GM18505 (cell line): ENCODE results near the gene SUGCT.

Source experiments
- ATAC-seq: cut with Tn5 transposase; IDR thresholded peaks from one replicate; pipeline ENCODE4 v1.9.1; 2021; ENCODE audit not compliant: unreplicated experiment
- POLR2A ChIP-seq: IDR thresholded peaks from 4 replicates; pipeline ENCODE4 v1.6.1; 2011; ENCODE audit warnings: borderline replicate concordance; ENCODE audit not compliant: insufficient read depth, insufficient read length; ENCODE audit errors: extremely low read depth

SUGCT gene

GRCh38 chr7:40742270-40742669 is 607.5 kb downstream of the SUGCT start:
- TF ChIP-seq POLR2A: no peak
- ATAC-seq: no peak

- ATAC-seq: no peak
- TF ChIP-seq POLR2A: no peak
Observed at GRCh38 chr7:40746841-40747556, 612.2 kb downstream of the SUGCT start.

- no peak for ATAC-seq
- no peak for TF ChIP-seq POLR2A
Observed at GRCh38 chr7:40747856-40748255, 613.1 kb downstream of the SUGCT start.

DNA sequence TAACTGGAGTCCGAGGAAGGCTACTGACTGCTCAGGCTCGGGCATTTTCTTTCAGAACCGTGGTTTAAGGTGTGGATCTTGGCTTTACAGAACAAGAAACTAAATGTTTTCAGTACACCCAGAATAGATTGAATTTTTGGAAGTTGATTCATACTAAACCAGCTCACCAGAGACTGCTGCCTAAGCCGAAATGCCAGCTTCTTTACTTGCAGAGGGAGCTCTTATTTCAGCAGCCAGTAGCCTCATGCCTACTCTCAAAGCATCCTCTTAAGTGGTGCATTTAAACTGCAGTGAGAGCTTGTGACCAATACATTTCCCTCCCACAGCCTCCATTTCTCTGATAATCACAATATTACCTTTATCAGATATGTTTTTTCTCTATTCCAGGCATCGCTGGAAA is 615.1 kb downstream of the SUGCT start:
- ATAC-seq: no peak
- TF ChIP-seq POLR2A: no peak

DNA sequence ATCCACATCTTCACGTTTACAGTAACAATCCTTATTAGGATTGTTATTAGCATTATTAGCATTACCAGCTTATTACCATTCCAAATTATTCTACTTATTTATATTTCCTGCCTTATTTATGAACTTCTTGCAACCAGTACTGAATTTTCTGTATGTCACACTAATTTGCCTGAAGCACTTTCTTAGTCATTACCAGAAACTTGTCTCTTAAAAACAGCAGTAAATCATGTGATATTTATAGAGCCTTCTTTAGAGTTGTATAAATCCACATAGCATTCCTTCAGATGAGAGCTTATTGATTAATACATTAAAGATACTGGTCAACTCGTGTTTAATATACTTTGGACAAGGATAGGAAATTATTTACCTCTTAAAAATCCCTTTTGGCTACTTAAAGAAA is 618.6 kb downstream of the SUGCT start:
- no peak for TF ChIP-seq POLR2A
- ATAC-seq: no peak

DNA sequence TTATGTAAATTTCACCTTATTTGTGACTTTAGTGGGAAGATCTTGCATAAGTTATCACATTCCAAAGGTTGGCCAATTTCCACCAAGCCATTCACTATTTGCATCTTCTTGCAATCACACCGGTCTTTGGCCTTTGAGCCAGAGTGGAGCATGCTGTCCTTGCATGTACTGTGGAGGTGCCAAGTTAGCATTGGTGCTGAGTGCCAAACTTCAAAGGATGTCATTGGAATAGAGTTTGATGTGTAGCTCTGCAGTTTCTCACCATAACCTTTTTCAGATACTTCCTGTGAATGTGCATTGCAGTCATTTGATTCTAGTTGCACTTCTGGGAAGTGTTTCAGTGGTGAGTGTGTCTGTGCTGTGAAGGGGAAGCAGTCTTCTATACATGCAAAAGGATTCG is 620.6 kb downstream of the SUGCT start:
- ATAC-seq: no peak
- no peak for TF ChIP-seq POLR2A

DNA sequence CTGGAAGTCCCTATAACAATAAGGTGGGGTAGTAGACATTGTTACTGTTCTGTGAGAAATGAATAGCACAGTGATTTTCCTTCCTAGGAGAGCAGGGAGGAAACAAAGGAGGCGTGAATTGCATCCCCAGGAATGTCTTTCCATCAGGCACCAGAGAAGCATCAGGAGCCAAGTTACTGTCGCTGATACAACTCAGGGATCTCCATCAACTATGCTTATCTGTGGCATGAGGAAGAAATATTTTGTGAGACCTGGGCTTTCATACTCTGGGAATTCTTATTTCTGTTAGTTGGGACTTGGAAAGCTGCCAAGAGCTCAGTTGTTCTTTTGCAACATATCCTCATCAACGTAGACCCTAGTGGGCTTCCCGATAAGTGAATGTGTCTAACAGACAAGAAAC is 622.3 kb downstream of the SUGCT start:
- no peak for ATAC-seq
- no peak for TF ChIP-seq POLR2A

DNA sequence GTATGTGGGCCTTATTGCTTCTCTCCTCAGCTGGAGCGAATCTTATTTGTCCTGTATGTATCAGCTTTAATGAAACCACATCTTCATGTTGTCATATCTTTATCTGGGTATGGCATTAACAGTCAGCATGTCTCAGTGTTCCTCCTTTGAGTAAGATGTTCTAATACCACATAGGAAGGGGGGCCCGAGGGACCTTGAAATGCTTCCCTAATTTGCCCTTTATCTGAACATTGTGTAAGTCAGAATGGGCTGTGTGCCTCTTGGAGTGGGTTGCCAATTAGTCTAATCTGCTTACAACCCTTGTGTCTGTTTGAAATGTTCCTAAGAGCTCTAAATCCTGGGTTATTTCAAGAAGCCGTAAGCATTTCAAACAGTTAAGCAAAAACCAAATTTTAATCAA is 623.8 kb downstream of the SUGCT start:
- ATAC-seq: no peak
- no peak for TF ChIP-seq POLR2A

- TF ChIP-seq POLR2A: no peak
Observed at GRCh38 chr7:40760293-40760964, 625.6 kb downstream of the SUGCT start.

GRCh38 chr7:40760987-40761386 is 626.2 kb downstream of the SUGCT start:
- TF ChIP-seq POLR2A: no peak

More at GRCh38 chr7:40760293-40760964, 625.6 kb downstream of the SUGCT start:
- ATAC-seq: no peak

DNA sequence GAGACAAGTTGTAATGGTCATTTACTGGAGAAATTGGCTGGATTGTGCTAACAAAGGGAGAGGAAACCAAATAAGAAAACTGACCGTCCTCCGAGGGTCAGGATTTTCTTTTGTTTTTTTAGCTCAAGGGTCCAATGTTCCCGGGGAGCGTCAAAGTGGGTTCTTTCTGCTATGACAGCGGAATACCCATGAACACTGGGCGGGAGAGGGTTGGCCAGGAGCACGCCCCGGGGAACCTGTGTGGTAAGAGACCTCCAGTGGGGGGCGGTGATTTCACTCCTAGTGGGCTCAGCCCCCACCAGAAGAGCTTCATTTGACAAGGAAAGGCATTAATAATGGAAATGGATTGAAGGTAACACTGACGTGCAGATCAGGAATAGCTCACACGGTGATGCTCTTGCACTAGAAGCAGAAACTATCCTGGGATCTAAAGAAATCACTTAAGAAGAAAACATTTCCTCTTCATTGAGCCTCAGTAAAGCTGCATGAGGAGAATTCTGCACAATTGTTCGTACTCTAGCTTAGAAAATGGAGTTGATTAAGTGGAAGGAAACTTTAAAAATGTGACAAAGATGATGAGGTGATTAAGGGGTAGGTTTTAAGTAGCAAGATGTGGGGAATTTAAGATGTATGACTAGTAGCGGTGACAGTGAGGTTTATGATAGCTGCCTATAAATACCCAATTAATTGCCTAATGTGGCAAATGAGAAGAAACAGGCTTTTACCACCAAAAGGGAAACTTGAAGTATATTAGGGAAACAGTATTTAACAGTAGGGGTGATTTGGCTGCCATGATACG is 627.2 kb downstream of the SUGCT start:
- no peak for TF ChIP-seq POLR2A
- no peak for ATAC-seq

More at GRCh38 chr7:40760987-40761386, 626.2 kb downstream of the SUGCT start:
- no peak for ATAC-seq

DNA sequence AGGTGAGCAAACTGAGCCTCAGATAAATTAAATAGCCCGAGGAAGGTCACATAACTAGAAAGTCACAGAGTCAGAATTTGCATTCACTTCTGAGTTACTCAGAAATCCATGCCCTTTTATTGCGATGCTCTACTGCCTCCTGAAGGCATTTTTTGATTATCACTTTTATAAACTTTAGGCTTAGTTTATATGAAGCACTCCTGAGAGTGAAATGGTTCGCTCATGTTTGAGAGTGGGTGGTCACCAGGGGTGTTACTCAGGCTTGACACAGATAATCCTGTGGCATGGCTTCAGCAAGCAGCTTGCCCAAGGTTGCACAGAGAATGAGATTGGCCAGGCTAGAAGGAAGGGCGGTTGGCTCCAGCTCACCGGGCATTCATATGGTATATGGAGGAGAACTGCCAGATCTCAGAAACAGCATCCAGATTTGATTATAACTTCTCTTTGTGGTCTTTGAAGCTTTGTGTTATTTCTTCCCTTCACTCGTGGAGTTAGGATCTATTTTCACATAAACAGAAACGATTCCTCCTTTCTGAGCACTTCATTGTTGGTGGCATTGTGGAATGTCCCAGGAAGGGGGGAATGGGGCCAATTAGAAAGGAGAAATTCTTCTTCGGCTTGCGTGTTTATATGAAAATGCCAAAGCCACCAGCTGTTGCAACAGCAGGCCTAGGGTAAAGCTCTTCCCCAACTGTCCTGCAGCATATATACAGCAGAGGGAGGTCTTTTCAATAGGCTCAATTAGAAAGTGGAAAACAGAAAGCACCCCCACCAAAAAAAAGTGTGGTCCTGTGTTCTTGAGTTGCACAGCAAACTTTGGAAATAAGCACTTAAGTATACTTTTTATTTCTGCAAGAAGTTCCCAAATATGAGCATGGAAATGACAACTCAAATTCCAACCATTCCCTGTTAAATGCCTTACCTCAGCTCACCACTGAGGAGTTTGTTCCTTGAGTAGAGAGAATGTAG is 628.8 kb downstream of the SUGCT start:
- no peak for TF ChIP-seq POLR2A
- ATAC-seq: no peak
